HepG2 (cell line): ENCODE measurements around the gene ELN. TPM values are rescaled to one million over a fixed set of nuclear protein-coding genes. Genes with fewer than 3 reads are reported as not detected.

Experiments used
- EEA1 ChIP-seq: sonication (generic); formaldehyde crosslinking; IDR thresholded peaks from 2 replicates; pipeline ENCODE4 v1.5.1; 2020; ENCODE audit warnings: mild to moderate bottlenecking, missing genetic modification reagents, borderline replicate concordance
- HOXA7 ChIP-seq: sonication (generic); formaldehyde crosslinking; IDR thresholded peaks from 2 replicates; pipeline ENCODE4 v1.8.1; 2022; ENCODE audit warnings: mild to moderate bottlenecking, missing genetic modification reagents, moderate library complexity
- IRX3 ChIP-seq: sonication (generic); formaldehyde crosslinking; IDR thresholded peaks from 2 replicates; pipeline ENCODE4 v1.8.1; 2023; ENCODE audit warnings: mild to moderate bottlenecking, low read depth, missing genetic modification reagents, borderline replicate concordance
- NR2F2 ChIP-seq: IDR thresholded peaks from 2 replicates; pipeline ENCODE4 v1.6.1; 2012; ENCODE audit warnings: low read depth, inconsistent platforms, borderline replicate concordance
- PITX1 ChIP-seq: sonication (generic); formaldehyde crosslinking; IDR thresholded peaks from 2 replicates; pipeline ENCODE4 v1.5.1; 2020; ENCODE audit warnings: mild to moderate bottlenecking, missing genetic modification reagents
- POGZ ChIP-seq: sonication (generic); formaldehyde crosslinking; IDR thresholded peaks from 2 replicates; pipeline ENCODE4 v1.4.0; 2020; ENCODE audit warnings: mild to moderate bottlenecking, missing genetic modification reagents
- ZFP36L1 ChIP-seq: sonication (generic); formaldehyde crosslinking; IDR thresholded peaks from 2 replicates; pipeline ENCODE4 v1.8.0; 2022; ENCODE audit warnings: mild to moderate bottlenecking, missing genetic modification reagents, moderate library complexity
- ZFP36L2 ChIP-seq: sonication (generic); formaldehyde crosslinking; IDR thresholded peaks from 2 replicates; pipeline ENCODE4 v1.4.0; 2020; ENCODE audit warnings: missing genetic modification reagents
- ZNF264 ChIP-seq: sonication (generic); formaldehyde crosslinking; IDR thresholded peaks from 2 replicates; pipeline ENCODE4 v1.4.0; 2020; ENCODE audit warnings: missing genetic modification reagents
- ZNF280B ChIP-seq: sonication (generic); formaldehyde crosslinking; IDR thresholded peaks from 2 replicates; pipeline ENCODE4 v1.5.0; 2020; ENCODE audit warnings: missing genetic modification reagents, mild to moderate bottlenecking, borderline replicate concordance
- ZNF281 ChIP-seq: sonication (generic); formaldehyde crosslinking; IDR thresholded peaks from 2 replicates; pipeline ENCODE4 v1.4.0; 2020; ENCODE audit warnings: missing genetic modification reagents, borderline replicate concordance
- ZNF33B ChIP-seq: sonication (generic); formaldehyde crosslinking; IDR thresholded peaks from 2 replicates; pipeline ENCODE4 v1.5.1; 2020; ENCODE audit warnings: mild to moderate bottlenecking, missing genetic modification reagents
- ZNF512B ChIP-seq: sonication (generic); formaldehyde crosslinking; IDR thresholded peaks from 2 replicates; pipeline ENCODE4 v1.5.1; 2020; ENCODE audit warnings: missing genetic modification reagents, mild to moderate bottlenecking, borderline replicate concordance
- ZNF841 ChIP-seq: sonication (generic); formaldehyde crosslinking; IDR thresholded peaks from 2 replicates; pipeline ENCODE4 v1.8.1; 2023; ENCODE audit warnings: missing genetic modification reagents, borderline replicate concordance
- polyA plus RNA-seq, 8 experiments: library from polyadenylated mRNA; depleted of rRNA in 3 of 8; stranded (reverse) in 7 of 8; unstranded in 1 of 8; fragments of >200 nt; fragmentation: Illumina TruSeq in 4 of 8; extraction: Trizol in 4 of 8; gene quantifications; 2 replicates each; pipeline versions ENCODE4 v1.2.1 to v1.2.3, GENCODE V29; 2011 to 2016; ENCODE audit warnings: low read depth in 4 of 8, missing spikeins in 1 of 8, mixed read lengths in 1 of 8; ENCODE audit not compliant: insufficient read depth in 1 of 8
- total RNA-seq, 5 experiments: library from RNA; depleted of rRNA; stranded (reverse); fragments of >200 nt; fragmentation: Illumina TruSeq; extraction: Trizol; gene quantifications; 2 replicates each; pipeline ENCODE4 v1.2.3, GENCODE V29; 2016; ENCODE audit warnings: low read depth in 1 of 5
- TF ChIP-seq, protein P1 (sequence below): sonication (generic); formaldehyde crosslinking; IDR thresholded peaks from 2 replicates; pipeline ENCODE4 v1.4.0; 2020; ENCODE audit warnings: missing genetic modification reagents

Gene ELN
- total and polyA plus RNA-seq, 2 of the 13 experiments (the other 11 are each of a cell fraction or from before 2014, with no cell fraction given) = 0.15 to 0.37 TPM

DNA sequence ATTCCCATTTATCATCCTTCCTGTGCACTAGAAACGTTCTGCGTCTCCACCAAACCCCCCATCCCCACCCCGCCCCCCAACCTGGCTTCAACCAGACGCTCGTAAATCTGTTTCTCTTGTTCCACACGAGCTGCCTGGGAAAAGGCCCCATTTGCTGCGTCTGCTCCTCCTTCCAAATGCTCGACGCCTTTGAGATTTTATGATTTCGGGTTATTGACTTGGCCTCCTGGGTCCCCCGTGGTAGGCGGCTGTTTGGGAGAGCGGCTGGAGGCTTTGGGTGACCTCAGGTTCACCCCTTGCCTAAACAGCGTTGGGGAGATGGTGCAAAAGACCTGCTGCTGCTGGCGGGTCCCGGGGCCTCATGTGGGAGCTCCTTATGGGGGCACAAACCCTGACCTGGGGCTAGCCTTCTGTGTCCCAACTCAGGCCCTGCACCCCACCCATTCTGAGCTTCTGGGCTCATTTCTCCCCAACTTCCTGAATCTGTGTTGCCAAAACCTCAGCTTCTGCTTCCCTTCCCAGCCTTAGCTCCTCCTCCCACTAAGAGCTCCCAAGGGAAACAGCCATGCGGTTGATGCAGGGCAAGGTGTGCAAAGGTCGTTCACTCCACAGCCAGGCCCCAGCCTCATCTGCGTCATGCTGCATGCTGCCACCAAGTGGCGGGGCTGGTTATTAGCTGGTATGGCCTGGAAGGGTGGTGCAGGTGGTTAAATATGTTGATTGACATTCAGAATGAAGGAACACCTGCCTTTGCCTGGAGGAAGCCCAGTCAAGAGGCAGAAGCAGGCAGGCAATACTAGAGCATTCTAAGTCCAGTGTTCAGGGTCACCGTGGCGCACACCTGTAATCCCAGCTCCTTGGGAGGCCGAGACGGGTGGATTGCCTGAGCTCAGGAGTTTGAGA is 49.1 kb upstream of the ELN start (continued):
- TF ChIP-seq ZNF280B (CRISPR knock-in tag) (no peak), ZFP36L1 (peak; percentile 54; the same call in 1 of the 2 replicates), ZNF512B (no peak), ZNF841 (CRISPR knock-in tag) (no peak), ZNF33B (CRISPR knock-in tag) (no peak), HOXA7 (CRISPR knock-in tag) (no peak), ZNF281 (0 out of 2 replicates have a peak, but pooled peaks have one; percentile 33), POGZ (CRISPR knock-in tag) (peak; percentile 73), ZFP36L2 (CRISPR knock-in tag) (no peak), NR2F2 (no peak), IRX3 (CRISPR knock-in tag) (no peak), ZNF264 (CRISPR knock-in tag) (peak; percentile 95), EEA1 (CRISPR knock-in tag) (no peak), PITX1 (CRISPR knock-in tag) (no peak)
- TF ChIP-seq, protein P1, sequence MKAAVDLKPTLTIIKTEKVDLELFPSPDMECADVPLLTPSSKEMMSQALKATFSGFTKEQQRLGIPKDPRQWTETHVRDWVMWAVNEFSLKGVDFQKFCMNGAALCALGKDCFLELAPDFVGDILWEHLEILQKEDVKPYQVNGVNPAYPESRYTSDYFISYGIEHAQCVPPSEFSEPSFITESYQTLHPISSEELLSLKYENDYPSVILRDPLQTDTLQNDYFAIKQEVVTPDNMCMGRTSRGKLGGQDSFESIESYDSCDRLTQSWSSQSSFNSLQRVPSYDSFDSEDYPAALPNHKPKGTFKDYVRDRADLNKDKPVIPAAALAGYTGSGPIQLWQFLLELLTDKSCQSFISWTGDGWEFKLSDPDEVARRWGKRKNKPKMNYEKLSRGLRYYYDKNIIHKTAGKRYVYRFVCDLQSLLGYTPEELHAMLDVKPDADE (CRISPR knock-in tag) = no peak
